H1 (cell line): ENCODE measurements around the gene DDX31. TPM values are rescaled to one million over a fixed set of nuclear protein-coding genes. Genes with fewer than 3 reads are reported as not detected.

ENCODE experiments used
- CTCF ChIA-PET: fragments of 300-600 bp; sonication (Branson Sonifier 250); formaldehyde crosslinking; loops from one replicate; lab custom pipeline; 2021; ENCODE audit not compliant: partially characterized antibody; lab: Charles Lee
- POLR2A ChIA-PET: fragments of 300-600 bp; sonication (Branson Sonifier 250); formaldehyde crosslinking; loops from one replicate; lab custom pipeline; 2021; ENCODE audit warnings: inconsistent platforms; ENCODE audit not compliant: partially characterized antibody; lab: Charles Lee
- DNase-seq, 2 experiments: peaks; one replicate each; pipeline versions ENCODE4 v3.0.0 to v3.0.0-alpha.2; 2010 to 2022; ENCODE audit warnings: low spot score in 2 of 2, low read depth in 1 of 2, mixed read lengths in 1 of 2
- FAIRE-seq: peaks from 2 replicates; lab custom pipeline; 2011; peaks lifted over from hg19 to GRCh38; lab: Jason Lieb, UNC
- H2AFZ ChIP-seq: 2 replicates; pipeline ENCODE4 v1.8.1; 2012; ENCODE audit warnings: low read length, inconsistent platforms
- H2AK5ac ChIP-seq: 2 replicates; pipeline ENCODE4 v1.6.1; 2013; ENCODE audit warnings: low read depth, low read length
- H2BK120ac ChIP-seq: replicated peaks from 2 replicates; pipeline ENCODE3; 2013; ENCODE audit warnings: low read depth, low read length, inconsistent platforms
- H2BK12ac ChIP-seq: 2 replicates; pipeline ENCODE4 v1.6.1; 2013; ENCODE audit warnings: low read depth, low read length
- H2BK15ac ChIP-seq: 2 replicates; pipeline ENCODE4 v1.6.1; 2013; ENCODE audit warnings: low read length
- H2BK20ac ChIP-seq: 2 replicates; pipeline ENCODE4 v1.6.1; 2013; ENCODE audit warnings: low read length
- H2BK5ac ChIP-seq: 2 replicates; pipeline ENCODE4 v1.6.1; 2013; ENCODE audit warnings: low read depth, low read length
- H3K14ac ChIP-seq: 2 replicates; pipeline ENCODE4 v1.6.1; 2013; ENCODE audit warnings: inconsistent platforms; ENCODE audit not compliant: insufficient read length
- H3K18ac ChIP-seq: 2 replicates; pipeline ENCODE4 v1.6.1; 2013; ENCODE audit warnings: low read length; ENCODE audit errors: extremely low read depth
- H3K23ac ChIP-seq: 2 replicates; pipeline ENCODE4 v1.6.1; 2013; ENCODE audit warnings: inconsistent platforms; ENCODE audit not compliant: insufficient read length
- H3K23me2 ChIP-seq: 2 replicates; pipeline ENCODE4 v1.6.1; 2013; ENCODE audit warnings: low read depth, low read length
- H3K27ac ChIP-seq: 2 replicates; pipeline ENCODE4 v1.6.1; 2011; ENCODE audit warnings: low read depth, low read length, inconsistent platforms
- H3K27me3 ChIP-seq, 4 experiments: replicated peaks in 1 of 4; 1 replicate in 1 of 4; 2 replicates in 3 of 4; pipeline versions ENCODE4 v1.6.1 to v1.8.1; 2011 to 2013; ENCODE audit warnings: low read length in 3 of 4, mild to moderate bottlenecking in 3 of 4, inconsistent platforms in 2 of 4, mixed read lengths in 2 of 4, moderate library complexity in 1 of 4; ENCODE audit not compliant: control insufficient read depth in 3 of 4, insufficient read depth in 3 of 4; ENCODE audit errors: extremely low read depth in 1 of 4
- H3K36me3 ChIP-seq, 4 experiments: 2 replicates each; pipeline versions ENCODE4 v1.6.1 to v1.8.1; 2011 to 2013; ENCODE audit warnings: mild to moderate bottlenecking in 4 of 4, low read length in 3 of 4, moderate library complexity in 2 of 4, control low read depth in 1 of 4, inconsistent platforms in 1 of 4; ENCODE audit not compliant: insufficient read depth in 4 of 4, control insufficient read depth in 2 of 4
- H3K4ac ChIP-seq: replicated peaks from 2 replicates; pipeline ENCODE3; 2013; ENCODE audit warnings: low read length, low read depth, mixed read lengths, inconsistent platforms; ENCODE audit not compliant: insufficient read length
- H3K4me1 ChIP-seq, 4 experiments: replicated peaks in 1 of 4; 1 replicate in 1 of 4; 2 replicates in 3 of 4; pipeline versions ENCODE4 v1.6.1 to v1.8.1; 2011 to 2013; ENCODE audit warnings: low read length in 3 of 4, inconsistent platforms in 2 of 4, mixed read lengths in 1 of 4; ENCODE audit not compliant: insufficient read depth in 4 of 4, control insufficient read depth in 3 of 4
- H3K4me2 ChIP-seq, 2 experiments: 2 replicates each; pipeline versions ENCODE4 v1.6.1 to v1.8.1; 2011 to 2013; ENCODE audit warnings: low read depth in 2 of 2, low read length in 2 of 2, control low read depth in 1 of 2, inconsistent platforms in 1 of 2, mild to moderate bottlenecking in 1 of 2; ENCODE audit not compliant: insufficient read depth in 1 of 2
- H3K4me3 ChIP-seq, 4 experiments: fragments of 200-600, 300-600 bp in 1 of 4; sonication (generic), shearing (Covaris generic), sonication (Bioruptor Twin) in 1 of 4; 2 replicates each; pipeline versions ENCODE4 v1.5.1 to v1.8.1; 2011 to 2016; ENCODE audit warnings: low read length in 4 of 4, low read depth in 3 of 4, control low read depth in 2 of 4, inconsistent platforms in 2 of 4, mild to moderate bottlenecking in 2 of 4, mixed read lengths in 1 of 4, moderate library complexity in 1 of 4; ENCODE audit not compliant: insufficient read depth in 2 of 4; ENCODE audit errors: extremely low read depth in 1 of 4
- H3K56ac ChIP-seq: replicated peaks from 2 replicates; pipeline ENCODE3; 2013; ENCODE audit warnings: low read depth, mild to moderate bottlenecking, mixed read lengths, low read length, inconsistent platforms; ENCODE audit not compliant: insufficient read length
- H3K79me1 ChIP-seq: 2 replicates; pipeline ENCODE4 v1.6.1; 2013; ENCODE audit warnings: low read depth, low read length, control low read depth
- H3K79me2 ChIP-seq, 2 experiments: 2 replicates each; pipeline versions ENCODE4 v1.6.1 to v1.8.1; 2012 to 2013; ENCODE audit warnings: low read length in 2 of 2, mild to moderate bottlenecking in 2 of 2, inconsistent platforms in 1 of 2; ENCODE audit not compliant: insufficient read depth in 2 of 2, control insufficient read depth in 1 of 2
- H3K9ac ChIP-seq, 4 experiments: replicated peaks in 1 of 4; 1 replicate in 1 of 4; 2 replicates in 3 of 4; pipeline versions ENCODE4 v1.6.1 to v1.8.1; 2011 to 2013; ENCODE audit warnings: low read depth in 3 of 4, low read length in 3 of 4, control low read depth in 2 of 4, mild to moderate bottlenecking in 2 of 4, moderate library complexity in 2 of 4, inconsistent platforms in 1 of 4; ENCODE audit errors: extremely low read depth in 1 of 4
- H3K9me3 ChIP-seq, 2 experiments: 2 replicates each; pipeline versions ENCODE4 v1.6.1 to v1.8.1; 2012 to 2013; ENCODE audit warnings: mild to moderate bottlenecking in 2 of 2, moderate library complexity in 2 of 2, control low read depth in 1 of 2, inconsistent platforms in 1 of 2, low read depth in 1 of 2, low read length in 1 of 2, mixed read lengths in 1 of 2; ENCODE audit not compliant: insufficient read depth in 2 of 2
- H4K20me1 ChIP-seq, 2 experiments: replicated peaks in 1 of 2; 2 replicates each; pipeline versions ENCODE3 to v1.8.1; 2011 to 2013; ENCODE audit warnings: inconsistent platforms in 2 of 2, low read length in 2 of 2, mild to moderate bottlenecking in 1 of 2; ENCODE audit not compliant: insufficient read depth in 2 of 2, control insufficient read depth in 1 of 2
- H4K5ac ChIP-seq: 2 replicates; pipeline ENCODE4 v1.6.1; 2013; ENCODE audit warnings: low read length, low read depth, mixed read lengths, inconsistent platforms; ENCODE audit not compliant: insufficient read length
- H4K8ac ChIP-seq: 2 replicates; pipeline ENCODE4 v1.8.0; 2013; ENCODE audit warnings: mild to moderate bottlenecking, moderate library complexity, low read length, inconsistent platforms; ENCODE audit not compliant: insufficient read depth; ENCODE audit errors: extremely low read depth
- H4K91ac ChIP-seq: replicated peaks from 2 replicates; pipeline ENCODE3; 2013; ENCODE audit warnings: low read length, mixed read lengths, inconsistent platforms; ENCODE audit not compliant: insufficient read length
- BACH1 ChIP-seq: IDR thresholded peaks from 2 replicates; pipeline ENCODE4 v1.6.1; 2012; ENCODE audit warnings: low read length, improper control_type of control experiment
- CBX5 ChIP-seq: fragments of 300-800, 300-1000 bp; sonication (generic); IDR thresholded peaks from 2 replicates; pipeline ENCODE4 v1.7.1; 2016; ENCODE audit warnings: antibody characterized with exemption, low read length, low read depth
- KDM1A ChIP-seq: fragments of 200-600, 300-600 bp; sonication (generic); IDR thresholded peaks from 2 replicates; pipeline ENCODE4 v1.7.1; 2016; ENCODE audit warnings: mild to moderate bottlenecking, low read length, borderline replicate concordance
- POLR2A ChIP-seq, 2 experiments: IDR thresholded peaks; 1 replicate in 1 of 2; 2 replicates in 1 of 2; pipeline ENCODE4 v1.6.1; 2011; ENCODE audit warnings: low read depth in 2 of 2, low read length in 2 of 2, mild to moderate bottlenecking in 2 of 2; ENCODE audit errors: control extremely low read depth in 1 of 2
- RBBP5 ChIP-seq: IDR thresholded peaks from 2 replicates; pipeline ENCODE4 v1.7.1; 2012; ENCODE audit warnings: low read depth, mild to moderate bottlenecking, inconsistent platforms, low read length, moderate library complexity, borderline replicate concordance
- SIN3A ChIP-seq, 2 experiments: IDR thresholded peaks in 1 of 2; conservative IDR thresholded peaks in 1 of 2; 2 replicates each; pipeline ENCODE4 v1.6.1; 2011 to 2012; ENCODE audit warnings: low read length in 2 of 2, improper control_type of control experiment in 1 of 2, low read depth in 1 of 2, mild to moderate bottlenecking in 1 of 2
- SIX5 ChIP-seq: IDR thresholded peaks from 2 replicates; pipeline ENCODE4 v1.6.1; 2011; ENCODE audit warnings: mild to moderate bottlenecking, low read depth, low read length
- YY1 ChIP-seq: IDR thresholded peaks from 2 replicates; pipeline ENCODE4 v1.6.1; 2011; ENCODE audit warnings: low read depth, mild to moderate bottlenecking, low read length
- WGBS, 2 experiments: shearing (Covaris generic) in 1 of 2; methylation state at CpG; one replicate each; pipeline versions ENCODE4 v1.1.6 to v1.1.7; 2013 to 2015; ENCODE audit warnings: low lambda C conversion rate in 2 of 2, mixed read lengths in 2 of 2, inconsistent platforms in 1 of 2, low coverage in 1 of 2, missing lambda C conversion rate in 1 of 2; ENCODE audit not compliant: insufficient replicate concordance in 2 of 2, insufficient coverage in 1 of 2, insufficient read length in 1 of 2; ENCODE audit errors: extremely low coverage in 1 of 2, missing lambda C conversion rate in 1 of 2; 5-methylcytosine and 5-hydroxymethylcytosine counted together
- polyA plus RNA-seq, 7 experiments: library from polyadenylated mRNA; depleted of rRNA in 3 of 7; stranded (reverse) in 5 of 7; unstranded in 2 of 7; fragments of >200 nt in 5 of 7; fragments of 200-250 nt in 2 of 7; gene quantifications; 1 replicate in 5 of 7; 2 replicates in 1 of 7; 4 replicates in 1 of 7; pipeline versions ENCODE4 v1.2.1 to v1.2.3, GENCODE V29; 2011 to 2013; ENCODE audit warnings: missing spikeins in 2 of 7, mixed read lengths in 2 of 7
- total RNA-seq: library from RNA; stranded (reverse); fragmentation: NEBNext Ultra II Directional; extraction: Animal tissue kit (Norgen Biotek cat#: 25700); gene quantifications from 2 replicates; pipeline ENCODE4 v1.2.1, GENCODE V29; 2021

The DDX31 gene
- total and polyA plus RNA-seq, 2 of the 8 experiments (the other 6 are each of a cell fraction or from before 2014, with no cell fraction given): 9.5 to 23.7 TPM

GRCh38 chr9:132545578-132545977 is 124.2 kb downstream of the DDX31 start:
- 93% methylated on average over 9 of the region's 9 CpGs; no CpG with 5 or more reads in 1 of the 2 experiments for WGBS, 2 experiments
- H2AFZ ChIP-seq: no peak overlapping the region
- no peak overlapping the region for H2BK15ac ChIP-seq
- no peak for TF ChIP-seq RBBP5
- no peak for TF ChIP-seq CBX5
- no peak for TF ChIP-seq SIX5
- TF ChIP-seq POLR2A (IDR thresholded peaks at IDR 0.05; ENCODE audit: control extremely low read depth in 1 of 2, low read depth in 2 of 2, low read length in 2 of 2): no peak
- 0 out of 2 replicates have a peak, but pooled peaks have one; percentile 22 for TF ChIP-seq KDM1A
- TF ChIP-seq SIN3A (conservative IDR thresholded peaks at IDR 0.05 in 1 of 2, IDR thresholded peaks at IDR 0.05 in 1 of 2; ENCODE audit: low read depth in 1 of 2, low read length in 2 of 2): no peak
- no peak for TF ChIP-seq BACH1
- no peak for TF ChIP-seq YY1
- no peak overlapping the region for H2BK12ac ChIP-seq
- H3K4me2 ChIP-seq: peak overlapping the region; percentile 68 to 86; a peak in 3 of 4 replicates
- H2BK5ac ChIP-seq: no peak overlapping the region
- H3K4me1 ChIP-seq: peaks cover 0 to 4% (median 4%) of the 10 kb centered on the region in 4 experiments; a peak in 4 of 7 replicates
- H3K27ac ChIP-seq: no peak overlapping the region
- no peaks in the 10 kb centered on the region for H3K9me3 ChIP-seq
- no peak overlapping the region for H2BK120ac ChIP-seq
- ChIA-PET CTCF (interaction anchor here (1.0 to 5.7 kb wide), 12 partner anchors 8 to 133 kb away, joined by 3 to 66 read pairs (median 10); no protein-coding TSS in a partner anchor), POLR2A (no interaction called here)
- H3K9ac ChIP-seq: no peak overlapping the region
- no peak overlapping the region for H3K14ac ChIP-seq
- no peak overlapping the region for H3K23ac ChIP-seq
- H4K20me1 ChIP-seq: no peaks in the 10 kb centered on the region
- no peak overlapping the region for H4K5ac ChIP-seq
- H3K79me2 ChIP-seq: no peaks in the 10 kb centered on the region
- peaks cover 4% of the 10 kb centered on the region; the same call in 1 of the 2 replicates for H3K23me2 ChIP-seq
- H4K91ac ChIP-seq: no peak overlapping the region
- FAIRE-seq (no peak), DNase-seq (no peak)
- H3K56ac ChIP-seq: no peak overlapping the region
- H3K79me1 ChIP-seq: no peaks in the 10 kb centered on the region
- H2AK5ac ChIP-seq: no peak overlapping the region
- H3K4ac ChIP-seq: no peak overlapping the region
- H3K36me3 ChIP-seq: no peaks in the 10 kb centered on the region
- no peak overlapping the region for H2BK20ac ChIP-seq
- H3K27me3 ChIP-seq: no peaks in the 10 kb centered on the region; a peak in 1 of 7 replicates
- no peak overlapping the region for H3K18ac ChIP-seq
- no peak overlapping the region for H4K8ac ChIP-seq
- H3K4me3 ChIP-seq: no peak overlapping the region; a peak in 1 of 8 replicates
